ENCODE data around the gene WDR70. TPM values are rescaled to one million over a fixed set of nuclear protein-coding genes. Genes with fewer than 3 reads are reported as not detected.
"Not testable (repeated sequence)": the region's sequence is repeated elsewhere in the genome, so short reads cannot be mapped to it uniquely, and the experiment has no call there.

The WDR70 gene
- total RNA-seq, 1 donor from 2014 or later: 23.6 TPM

DNA sequence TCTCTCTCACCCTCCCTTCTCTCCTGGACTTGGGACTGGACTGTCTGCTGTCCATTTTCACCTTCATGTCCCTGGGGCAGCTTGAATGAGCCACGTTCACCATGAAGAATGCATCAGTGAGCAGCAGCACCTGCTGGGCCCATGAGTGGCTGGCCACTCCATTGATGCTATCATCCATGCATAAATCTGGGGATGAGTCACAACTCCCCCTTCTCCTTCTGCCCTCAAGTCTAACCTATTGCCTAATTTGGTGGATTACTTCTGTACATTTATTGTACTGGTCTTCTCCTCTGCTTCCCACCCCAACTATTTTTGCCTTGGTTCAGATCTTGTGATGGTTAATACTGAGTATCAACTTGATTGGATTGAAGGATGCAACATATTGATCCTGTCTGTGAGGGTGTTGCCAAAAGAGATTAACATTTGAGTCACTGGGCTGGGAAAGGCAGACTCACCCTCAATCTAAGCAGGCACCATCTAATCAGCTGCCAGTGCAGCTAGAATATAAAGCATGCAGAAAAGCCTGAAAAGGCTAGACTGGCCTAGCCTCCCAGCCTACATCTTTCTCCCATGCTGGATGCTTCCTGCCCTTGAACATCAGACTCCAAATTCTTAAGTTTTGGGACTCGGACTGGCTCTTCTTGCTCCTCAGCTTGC is 414.0 kb downstream of the WDR70 start:
- no peak overlapping the region for H3K4me3 Mint-ChIP-seq (ENCODE audit: unreplicated experiment)
- TF ChIP-seq, protein P1, sequence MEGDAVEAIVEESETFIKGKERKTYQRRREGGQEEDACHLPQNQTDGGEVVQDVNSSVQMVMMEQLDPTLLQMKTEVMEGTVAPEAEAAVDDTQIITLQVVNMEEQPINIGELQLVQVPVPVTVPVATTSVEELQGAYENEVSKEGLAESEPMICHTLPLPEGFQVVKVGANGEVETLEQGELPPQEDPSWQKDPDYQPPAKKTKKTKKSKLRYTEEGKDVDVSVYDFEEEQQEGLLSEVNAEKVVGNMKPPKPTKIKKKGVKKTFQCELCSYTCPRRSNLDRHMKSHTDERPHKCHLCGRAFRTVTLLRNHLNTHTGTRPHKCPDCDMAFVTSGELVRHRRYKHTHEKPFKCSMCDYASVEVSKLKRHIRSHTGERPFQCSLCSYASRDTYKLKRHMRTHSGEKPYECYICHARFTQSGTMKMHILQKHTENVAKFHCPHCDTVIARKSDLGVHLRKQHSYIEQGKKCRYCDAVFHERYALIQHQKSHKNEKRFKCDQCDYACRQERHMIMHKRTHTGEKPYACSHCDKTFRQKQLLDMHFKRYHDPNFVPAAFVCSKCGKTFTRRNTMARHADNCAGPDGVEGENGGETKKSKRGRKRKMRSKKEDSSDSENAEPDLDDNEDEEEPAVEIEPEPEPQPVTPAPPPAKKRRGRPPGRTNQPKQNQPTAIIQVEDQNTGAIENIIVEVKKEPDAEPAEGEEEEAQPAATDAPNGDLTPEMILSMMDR (IDR thresholded peaks at IDR 0.05): no peak
- H3K27me3 Mint-ChIP-seq (ENCODE audit: low read depth): no peaks in the 10 kb centered on the region
- H3K4me1 Mint-ChIP-seq (ENCODE audit: low read depth): no peaks in the 10 kb centered on the region
- H3K36me3 Mint-ChIP-seq (ENCODE audit: low read depth): peaks cover 11% of the 10 kb centered on the region
- no peak overlapping the region for H3K27ac Mint-ChIP-seq (ENCODE audit: unreplicated experiment)
- peaks cover 32% of the 10 kb centered on the region for H3K9me3 Mint-ChIP-seq (ENCODE audit: low read depth)
- no peak for DNase-seq (ENCODE audit: low spot score)

GRCh38 chr5:37795292-37795691 is 416.2 kb downstream of the WDR70 start:
- not testable (repeated sequence) for DNase-seq (ENCODE audit: low spot score); H3K4me3 Mint-ChIP-seq (ENCODE audit: unreplicated experiment); H3K27ac Mint-ChIP-seq (ENCODE audit: unreplicated experiment); H3K4me1 Mint-ChIP-seq (ENCODE audit: low read depth); H3K27me3 Mint-ChIP-seq (ENCODE audit: low read depth)
- Mint-ChIP-seq H3K9me3 (ENCODE audit: low read depth) (peaks cover 39% of the 10 kb centered on the region), H3K36me3 (ENCODE audit: low read depth) (peaks cover 11% of the 10 kb centered on the region)

- not testable (repeated sequence) for H3K27me3 Mint-ChIP-seq (ENCODE audit: low read depth)
These were observed 417.3 kb downstream of the WDR70 start for GRCh38 chr5:37796435-37796834.

DNA sequence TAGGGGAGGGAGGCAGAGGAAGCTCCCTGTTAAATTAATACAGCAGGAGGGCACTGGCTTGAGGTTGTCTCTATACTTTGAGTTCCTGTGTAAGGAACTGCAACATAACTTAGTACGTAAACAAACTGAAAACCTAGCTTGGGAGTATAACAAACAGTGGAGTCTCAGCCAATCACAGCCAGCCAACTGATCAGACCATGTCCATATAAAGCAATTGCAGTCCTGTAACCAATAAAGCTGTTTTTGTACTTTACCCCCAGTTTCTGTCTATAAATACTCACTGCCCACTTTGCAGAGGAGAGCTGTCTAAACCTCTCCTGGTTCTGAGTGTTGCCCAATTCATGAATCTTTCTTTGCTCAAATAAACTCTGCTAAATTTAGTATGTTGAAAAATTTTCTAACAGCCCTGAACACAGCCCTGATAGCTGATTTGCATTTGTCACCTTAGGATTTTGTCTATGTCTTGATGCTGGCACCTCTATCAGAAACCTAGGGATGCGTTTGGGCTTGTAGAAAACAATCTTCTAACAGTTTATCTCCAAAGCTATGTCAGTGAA is 420.8 kb downstream of the WDR70 start:
- H3K36me3 Mint-ChIP-seq (ENCODE audit: low read depth): peaks cover 3% of the 10 kb centered on the region
- TF ChIP-seq, protein P1 (IDR thresholded peaks at IDR 0.05): no peak
- peaks cover 22% of the 10 kb centered on the region for H3K9me3 Mint-ChIP-seq (ENCODE audit: low read depth)
- no peaks in the 10 kb centered on the region for H3K4me1 Mint-ChIP-seq (ENCODE audit: low read depth)
- DNase-seq (ENCODE audit: low spot score): no peak
- no peak overlapping the region for H3K4me3 Mint-ChIP-seq (ENCODE audit: unreplicated experiment)
- H3K27ac Mint-ChIP-seq (ENCODE audit: unreplicated experiment): no peak overlapping the region
- peaks cover 2% of the 10 kb centered on the region for H3K27me3 Mint-ChIP-seq (ENCODE audit: low read depth)

More at GRCh38 chr5:37796435-37796834, 417.3 kb downstream of the WDR70 start:
- DNase-seq (ENCODE audit: low spot score); H3K27ac Mint-ChIP-seq (ENCODE audit: unreplicated experiment); H3K4me1 Mint-ChIP-seq (ENCODE audit: low read depth); H3K4me3 Mint-ChIP-seq (ENCODE audit: unreplicated experiment); H3K36me3 Mint-ChIP-seq (ENCODE audit: low read depth): not testable (repeated sequence)
- peaks cover 41% of the 10 kb centered on the region for H3K9me3 Mint-ChIP-seq (ENCODE audit: low read depth)

- DNase-seq (ENCODE audit: low spot score): no peak
- H3K4me1 Mint-ChIP-seq (ENCODE audit: low read depth): no peaks in the 10 kb centered on the region
- TF ChIP-seq, protein P1 (IDR thresholded peaks at IDR 0.05): no peak
- H3K4me3 Mint-ChIP-seq (ENCODE audit: unreplicated experiment): no peak overlapping the region
- no peak overlapping the region for H3K27ac Mint-ChIP-seq (ENCODE audit: unreplicated experiment)
- H3K36me3 Mint-ChIP-seq (ENCODE audit: low read depth): no peaks in the 10 kb centered on the region
- H3K9me3 Mint-ChIP-seq (ENCODE audit: low read depth): peaks cover 15% of the 10 kb centered on the region
- peaks cover 2% of the 10 kb centered on the region for H3K27me3 Mint-ChIP-seq (ENCODE audit: low read depth)
These were observed 422.4 kb downstream of the WDR70 start for GRCh38 chr5:37801521-37801920.

Other genes starting within 250 kb of the WDR70 start
- gene CPLANE1, start 129.9 kb upstream of the WDR70 start, total RNA-seq: 23.9 to 36.7 TPM (median 25.8 TPM) in 3 replicates
- gene NUP155, start 8.2 kb upstream of the WDR70 start, total RNA-seq: 19.3 to 26.1 TPM (median 19.3 TPM) in 3 replicates